GM19452 (cell line): ENCODE results near the gene ZNF423.
A peak's percentile ranks its signal among the peaks of the same experiment; 100 is the strongest.
"Not testable (repeated sequence)": the region's sequence is repeated elsewhere in the genome, so short reads cannot be mapped to it uniquely, and the experiment has no call there.

Experiments
- ATAC-seq: cut with Tn5 transposase; IDR thresholded peaks from one replicate; pipeline ENCODE4 v1.9.1; 2021; ENCODE audit not compliant: unreplicated experiment

Gene ZNF423

GRCh38 chr16:49523435-49524159 lies 332.3 kb downstream of the ZNF423 start:
- ATAC-seq = no peak

DNA sequence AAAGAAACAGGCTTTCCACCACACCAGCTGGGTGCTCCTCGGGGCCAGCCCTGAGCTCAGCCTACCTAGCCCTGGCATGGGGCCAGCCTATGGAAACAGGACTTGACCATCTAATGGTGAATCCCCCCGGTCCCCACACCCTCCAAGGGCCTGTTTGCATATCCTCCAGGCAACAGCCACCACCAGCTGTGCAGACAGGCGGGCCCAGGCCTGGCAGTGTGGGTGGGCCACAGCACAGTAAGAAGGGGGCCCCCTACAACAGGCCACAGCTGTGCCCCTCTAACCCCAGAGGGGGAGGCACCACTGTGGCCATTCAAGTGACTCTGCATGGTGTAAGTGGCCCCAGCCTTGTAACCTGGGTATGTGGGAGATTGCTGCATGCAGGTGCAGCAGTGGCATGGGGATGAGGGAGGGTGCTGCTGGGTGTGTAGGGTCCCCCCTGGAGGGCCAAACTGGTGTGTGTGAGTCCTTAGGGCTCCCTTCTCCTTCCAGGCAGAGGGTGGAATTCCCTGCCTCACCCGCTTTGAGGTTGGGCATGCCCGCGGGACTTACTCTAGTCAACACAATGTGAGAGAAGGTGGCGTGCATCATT lies 334.1 kb downstream of the ZNF423 start:
- no peak for ATAC-seq

GRCh38 chr16:49520492-49521038 lies 335.3 kb downstream of the ZNF423 start:
- no peak for ATAC-seq

DNA sequence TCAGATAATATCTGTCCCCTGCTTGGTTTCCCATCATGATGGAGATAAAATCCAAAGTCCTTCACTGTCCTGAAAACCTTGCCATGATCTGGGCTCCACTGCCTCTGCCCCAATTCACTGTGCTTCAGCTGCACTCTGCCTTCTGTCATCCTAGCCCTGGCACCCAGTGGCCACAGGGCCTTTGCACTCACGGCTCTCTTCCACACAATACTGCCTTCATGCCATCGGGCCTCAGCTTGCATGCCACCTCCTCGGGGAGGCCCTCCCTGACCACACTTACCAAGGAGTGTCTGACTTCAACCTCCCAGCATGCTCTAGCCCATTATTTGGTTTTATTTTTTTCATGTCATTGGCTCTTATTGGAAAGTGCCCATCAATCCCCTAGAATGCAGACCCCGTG lies 336.2 kb downstream of the ZNF423 start:
- ATAC-seq = no peak

DNA sequence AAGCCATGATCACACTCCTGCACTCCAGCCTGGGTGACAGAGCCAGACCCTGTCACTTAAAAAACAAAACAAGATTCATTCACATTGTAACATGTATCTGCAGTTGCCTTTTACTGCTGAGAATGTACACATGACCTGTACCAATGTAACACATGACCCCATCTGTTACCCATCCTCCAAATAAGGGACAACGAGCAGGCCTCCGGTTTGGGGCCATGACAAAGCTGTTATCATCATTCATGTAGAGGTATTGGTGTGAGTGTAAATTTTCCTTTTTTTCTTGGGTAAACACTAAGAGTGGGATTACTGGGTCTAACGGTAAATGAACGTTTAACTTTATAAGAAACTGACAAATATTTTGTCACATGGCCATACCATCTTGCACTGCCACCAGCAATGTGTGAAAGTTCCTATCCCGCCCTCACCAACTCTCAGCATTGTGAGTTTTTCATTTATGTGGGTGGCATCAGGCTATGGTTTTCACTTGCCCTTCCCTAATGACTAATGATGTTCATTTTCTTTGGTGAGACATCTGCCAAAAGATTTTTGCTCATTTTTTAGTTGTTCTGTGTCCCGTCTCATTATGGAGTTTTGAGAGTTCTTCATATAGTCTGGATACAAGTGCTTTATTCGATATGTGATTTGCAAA lies 336.8 kb downstream of the ZNF423 start:
- ATAC-seq = no peak

GRCh38 chr16:49516382-49517036 lies 339.4 kb downstream of the ZNF423 start:
- ATAC-seq = no peak

- no peak for ATAC-seq
Observed at GRCh38 chr16:49515861-49516260, 340.1 kb downstream of the ZNF423 start.

GRCh38 chr16:49515016-49515565 lies 340.8 kb downstream of the ZNF423 start:
- no peak for ATAC-seq

DNA sequence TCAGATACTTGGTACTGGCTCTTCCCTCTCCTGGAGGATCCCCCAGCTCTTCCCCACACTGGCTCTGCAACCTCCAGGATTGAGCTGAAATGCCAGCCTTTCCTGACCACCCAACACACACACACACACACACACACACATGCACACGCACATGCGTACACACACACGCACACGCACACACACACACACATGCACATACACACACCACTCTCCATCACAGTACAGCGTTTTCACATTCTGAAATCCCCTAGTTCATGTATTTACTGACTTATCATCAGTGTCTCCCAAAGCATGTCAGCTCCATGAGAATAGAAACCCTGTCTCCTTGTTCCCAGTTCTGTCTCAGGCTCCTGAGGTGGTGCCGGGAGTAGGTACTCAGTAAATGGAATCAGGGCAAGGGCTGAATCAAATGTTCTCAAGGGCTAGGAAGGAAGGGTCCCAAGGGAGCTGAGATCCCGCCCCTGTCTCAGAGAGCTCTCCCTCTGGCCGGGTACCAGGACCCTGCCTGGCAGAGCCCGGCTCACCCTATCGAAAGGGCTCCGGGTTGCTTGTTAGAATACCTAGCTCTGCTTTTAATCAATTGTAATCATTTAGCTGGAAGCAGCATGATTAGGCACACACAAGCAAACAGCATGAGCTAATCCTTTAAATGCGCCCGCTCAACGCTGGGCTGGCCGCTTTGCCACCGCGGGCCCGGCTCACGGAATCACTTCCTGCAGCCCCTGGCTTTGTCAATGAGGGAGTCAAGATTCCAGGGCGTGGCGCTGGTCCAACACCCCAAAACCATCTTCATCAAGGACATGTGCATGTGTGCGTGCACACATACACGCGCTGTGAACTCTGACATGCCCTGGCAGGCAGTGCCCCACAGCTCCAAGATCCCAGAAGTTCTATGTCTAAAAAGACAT lies 341.6 kb downstream of the ZNF423 start:
- ATAC-seq = no peak

- no peak for ATAC-seq
Observed at GRCh38 chr16:49513040-49513439, 342.9 kb downstream of the ZNF423 start.

- ATAC-seq = no peak
Observed at GRCh38 chr16:49510654-49511305, 345.1 kb downstream of the ZNF423 start.

DNA sequence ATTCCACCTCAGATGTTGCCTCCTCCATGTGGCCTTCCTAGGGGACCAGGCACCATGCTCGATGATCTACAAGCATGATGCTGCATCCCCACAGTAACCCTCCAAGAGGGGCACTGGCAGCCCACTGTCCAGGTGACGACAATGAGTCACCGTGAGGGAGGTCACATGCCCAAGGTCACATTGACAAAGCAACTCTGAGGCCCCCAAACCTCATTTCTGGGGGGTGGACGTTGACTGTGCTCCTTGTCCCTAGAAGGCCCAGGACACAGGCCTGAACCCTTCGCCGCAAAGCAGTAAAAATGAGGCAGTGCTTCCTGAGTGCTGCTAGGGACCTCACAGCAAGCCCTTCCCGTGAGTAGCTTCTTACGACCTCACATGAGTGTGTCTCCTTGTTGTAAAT lies 345.8 kb downstream of the ZNF423 start:
- ATAC-seq = no peak

DNA sequence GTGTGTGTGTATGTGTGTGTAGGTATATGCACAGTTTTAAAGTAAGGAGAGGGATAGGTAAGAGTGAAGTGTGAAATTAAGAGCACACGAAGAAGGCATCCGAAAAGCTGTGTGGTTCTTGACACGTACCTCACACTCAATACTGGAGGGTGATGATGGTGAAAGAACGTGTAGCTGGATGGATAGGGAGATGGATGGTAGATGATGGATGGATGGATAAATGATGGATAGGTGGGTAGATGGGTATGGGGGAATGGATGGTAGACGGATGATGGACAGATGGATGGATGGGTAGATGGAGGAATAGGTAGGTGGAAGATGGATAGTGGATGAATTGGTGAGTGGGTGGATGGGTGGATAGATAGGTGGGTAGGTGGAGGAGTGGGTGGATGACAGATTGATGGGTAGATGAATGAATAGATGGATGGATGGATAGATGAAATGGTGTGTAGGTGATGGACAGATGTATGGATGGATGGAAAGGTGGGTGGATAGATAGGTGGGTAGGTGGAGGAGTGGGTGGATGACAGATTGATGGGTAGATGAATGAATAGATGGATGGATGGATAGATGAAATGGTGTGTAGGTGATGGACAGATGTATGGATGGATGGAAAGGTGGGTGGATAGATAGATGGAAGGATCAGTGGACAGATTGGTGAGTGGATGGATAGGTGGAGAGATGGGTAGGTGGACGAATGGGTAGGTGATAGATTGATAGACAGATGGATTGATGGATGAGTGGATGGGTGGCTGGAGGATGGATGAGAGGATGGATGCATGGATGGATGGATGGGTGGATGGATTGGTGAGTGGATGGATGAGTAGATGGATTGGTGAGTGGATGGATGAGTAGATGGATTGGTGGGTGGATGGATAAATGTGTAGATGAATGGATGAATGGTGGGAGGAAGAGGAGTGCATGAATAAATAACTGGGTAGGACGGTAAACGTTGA lies 349.6 kb downstream of the ZNF423 start:
- not testable (repeated sequence) for ATAC-seq

DNA sequence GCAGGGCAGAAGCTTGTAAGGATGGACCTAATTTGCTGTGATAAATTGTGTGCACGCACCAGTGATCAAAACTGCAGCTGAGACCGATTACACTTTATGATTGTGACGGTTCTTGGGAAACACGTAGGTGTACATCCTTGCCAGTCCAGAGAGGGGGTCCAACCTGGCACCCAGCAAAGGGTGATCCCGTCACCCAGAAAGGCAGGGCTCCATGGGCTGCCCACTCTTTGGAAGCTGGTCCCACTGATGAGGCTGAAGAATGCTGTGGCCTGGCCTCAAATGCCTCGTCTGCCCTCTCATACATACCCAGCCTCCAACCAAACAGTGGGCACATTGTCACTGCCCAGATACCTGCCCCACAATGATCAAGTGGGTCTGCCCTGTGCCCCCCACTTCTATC lies 350.4 kb downstream of the ZNF423 start:
- no peak for ATAC-seq

- no peak for ATAC-seq
Observed at GRCh38 chr16:49504626-49505025, 351.3 kb downstream of the ZNF423 start.

GRCh38 chr16:49504023-49504364 lies 351.9 kb downstream of the ZNF423 start:
- peak; percentile 13 for ATAC-seq

GRCh38 chr16:49503256-49504022 lies 352.5 kb downstream of the ZNF423 start:
- ATAC-seq = peak; percentile 80
